ENCODE results near the gene RAB8B. TPM values are rescaled to one million over a fixed set of nuclear protein-coding genes. Genes with fewer than 3 reads are reported as not detected.

RAB8B gene
- total RNA-seq, 1 experiment from 2014 or later: 33.8 TPM

GRCh38 chr15:63188247-63188925 lies 1.0 kb upstream of the RAB8B start:
- Histone ChIP-seq H4K91ac (ENCODE audit: insufficient read length, low read depth, low read length) (no peak overlapping the region), H3K23me2 (ENCODE audit: insufficient read length, low read depth, low read length, poor library complexity, severe bottlenecking) (peaks cover 7% of the 10 kb centered on the region), H3K79me2 (ENCODE audit: insufficient read depth, low read length) (peaks cover 11% of the 10 kb centered on the region; the same call in 1 of the 2 replicates), H3K79me1 (ENCODE audit: insufficient read depth, low read depth, low read length, poor library complexity, severe bottlenecking) (no peaks in the 10 kb centered on the region), H3K4me2 (ENCODE audit: insufficient read depth, insufficient read length, low read length) (peak overlapping the region; percentile 48), H3K4ac (ENCODE audit: low read depth, low read length) (no peak overlapping the region), H2BK20ac (ENCODE audit: low read depth, low read length, poor library complexity, severe bottlenecking) (no peak overlapping the region), H3T11ph (ENCODE audit: low read length) (no peak overlapping the region), H4K8ac (replicated peaks; ENCODE audit: insufficient read length, low read depth, low read length) (no peak overlapping the region), H3K56ac (ENCODE audit: insufficient read length, low read depth, low read length) (no peak overlapping the region), H3K4me1 (ENCODE audit: insufficient read depth, low read length) (no peaks in the 10 kb centered on the region), H2BK12ac (ENCODE audit: insufficient read length, low read depth, low read length) (no peak overlapping the region), H2BK5ac (ENCODE audit: insufficient read length, low read length) (no peak overlapping the region), H2AFZ (ENCODE audit: low read length) (no peak overlapping the region), H3K9me3 (ENCODE audit: control insufficient read depth, low read depth, low read length) (no peaks in the 10 kb centered on the region), H4K20me1 (ENCODE audit: control insufficient read depth, insufficient read depth, insufficient read length) (no peaks in the 10 kb centered on the region), H2BK15ac (ENCODE audit: low read depth, low read length) (no peak overlapping the region), H2BK120ac (ENCODE audit: low read depth, low read length, poor library complexity, severe bottlenecking) (no peak overlapping the region), H3K27ac (ENCODE audit: insufficient read length, low read depth, low read length) (no peak overlapping the region), H3K23ac (ENCODE audit: insufficient read length, low read depth, low read length) (no peak overlapping the region), H4K5ac (ENCODE audit: insufficient read length, low read depth, low read length) (no peak overlapping the region), H3K18ac (ENCODE audit: insufficient read length, low read depth, low read length) (no peak overlapping the region), H3K27me3 (ENCODE audit: insufficient read depth, low read length) (no peaks in the 10 kb centered on the region), H3K9ac (ENCODE audit: extremely low read depth, insufficient read length, low read length) (peak overlapping the region; percentile 48), H2AK5ac (ENCODE audit: insufficient read length, low read length) (no peak overlapping the region), H3K14ac (ENCODE audit: insufficient read depth, low read length) (peak overlapping the region; percentile 25; the same call in 1 of the 2 replicates)
- Mint-ChIP-seq H3K36me3 (ENCODE audit: insufficient read depth in 1 of 3, low read depth in 3 of 3) (no peaks in the 10 kb centered on the region), H3K4me1 (peaks cover 32 to 34% of the 10 kb centered on the region in 2 experiments), H3K4me3 (peak overlapping the region; percentile 89 to 91), H3K27ac (peak overlapping the region; percentile 94 to 97 (median 97); a peak in 6 of 7 replicates), H3K9me3 (no peaks in the 10 kb centered on the region), H3K27me3 (ENCODE audit: low read depth) (no peaks in the 10 kb centered on the region)
- DNase-seq: no peak
- WGBS (ENCODE audit: extremely low coverage, insufficient read length, low lambda C conversion rate): no CpG with 5 or more reads among the region's 10 CpGs
- no peak for TF ChIP-seq CTCF (conservative IDR thresholded peaks at IDR 0.05)

Measured in H9 (cell line).